HS-27A (cell line): Measurements from ENCODE around the gene ACYP2.

Experiments used
- DNase-seq: peaks from one replicate; pipeline ENCODE4 v3.0.0-alpha.2; 2012; ENCODE audit warnings: low read depth, missing footprints

Gene ACYP2

DNA sequence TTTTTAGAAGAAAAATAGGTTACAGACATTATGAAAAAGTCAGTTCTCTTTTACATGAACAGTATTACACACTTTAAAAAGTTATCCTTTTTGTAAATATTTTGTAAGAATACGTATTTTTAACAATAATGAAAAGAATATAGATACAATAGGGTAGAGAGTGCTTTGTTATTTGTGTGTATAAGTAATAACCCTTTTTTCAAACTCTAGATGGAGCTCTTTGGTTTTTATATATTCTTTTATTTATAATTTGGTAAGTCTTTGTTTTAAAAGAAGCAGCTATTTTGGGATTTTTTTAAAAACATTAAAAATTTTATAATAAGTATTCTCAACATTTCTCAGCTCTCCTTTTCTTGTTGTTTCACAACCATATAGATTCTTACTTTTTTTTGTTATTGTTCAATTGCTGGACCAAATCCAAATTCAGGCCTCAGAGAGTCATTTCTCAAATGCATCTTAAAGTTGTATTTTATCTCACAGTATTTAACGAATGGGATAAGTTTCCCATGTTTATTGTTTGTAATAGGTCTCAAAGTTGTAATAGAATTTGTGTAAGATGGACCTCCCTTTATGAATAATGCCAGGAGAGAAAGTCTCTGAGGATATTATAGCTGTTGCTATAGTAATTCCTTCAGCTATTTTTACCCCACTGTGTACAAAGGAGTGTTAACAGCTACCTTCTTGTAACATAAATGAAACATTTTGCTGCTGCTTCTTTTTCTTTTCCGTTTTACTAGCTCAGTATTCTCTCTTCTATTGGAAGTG, 46.4 kb downstream of the ACYP2 start:
- no peak for DNase-seq

DNA sequence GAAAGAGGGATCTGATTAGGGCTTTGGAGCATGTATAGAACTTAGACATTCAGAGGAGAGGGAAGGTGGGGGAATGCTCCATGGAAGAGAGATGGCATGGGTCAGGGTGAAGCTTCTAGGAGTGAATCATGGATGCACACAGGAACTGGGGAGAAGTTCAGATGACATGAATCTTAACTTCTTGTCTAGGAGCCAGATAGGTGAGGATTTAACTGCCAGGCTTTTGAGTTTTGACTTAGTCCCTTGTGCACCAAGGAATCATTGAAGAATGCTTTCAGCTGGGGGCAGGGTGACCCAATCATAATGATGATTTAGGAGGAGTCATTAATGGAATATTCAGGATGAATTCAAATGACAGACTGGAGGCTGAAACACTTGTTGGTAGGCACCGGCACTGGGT, 48.7 kb downstream of the ACYP2 start:
- no peak for DNase-seq

DNA sequence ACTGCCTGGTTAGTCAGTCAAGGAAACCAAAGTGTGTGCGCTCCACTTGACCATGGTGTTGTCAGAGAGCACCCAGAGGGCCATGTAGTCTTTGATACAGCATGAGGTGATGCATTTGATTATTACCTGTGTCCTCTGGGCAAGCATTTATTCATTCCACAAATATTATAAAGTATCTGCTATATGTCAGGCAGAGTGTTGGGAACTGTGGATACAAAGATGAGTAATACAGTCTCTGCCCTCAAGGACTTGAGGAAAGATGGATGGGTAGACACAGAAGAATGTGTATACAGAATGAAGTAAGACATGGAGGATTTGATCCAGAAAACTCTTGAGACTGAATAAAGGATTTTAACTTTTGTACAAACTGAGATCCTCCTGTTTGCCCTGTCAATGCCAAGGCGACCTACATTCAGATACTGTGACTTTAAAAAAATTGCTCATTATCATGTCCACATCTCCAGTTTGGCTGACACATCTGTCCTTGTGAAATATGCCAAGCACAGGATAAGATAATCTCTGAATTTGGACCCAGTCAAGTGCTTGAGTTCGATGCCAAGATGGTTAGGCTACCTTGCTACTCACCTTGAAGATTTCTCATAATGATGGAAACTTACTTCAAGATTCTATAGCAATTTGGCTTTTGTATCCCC, 50.8 kb downstream of the ACYP2 start:
- no peak for DNase-seq

DNA sequence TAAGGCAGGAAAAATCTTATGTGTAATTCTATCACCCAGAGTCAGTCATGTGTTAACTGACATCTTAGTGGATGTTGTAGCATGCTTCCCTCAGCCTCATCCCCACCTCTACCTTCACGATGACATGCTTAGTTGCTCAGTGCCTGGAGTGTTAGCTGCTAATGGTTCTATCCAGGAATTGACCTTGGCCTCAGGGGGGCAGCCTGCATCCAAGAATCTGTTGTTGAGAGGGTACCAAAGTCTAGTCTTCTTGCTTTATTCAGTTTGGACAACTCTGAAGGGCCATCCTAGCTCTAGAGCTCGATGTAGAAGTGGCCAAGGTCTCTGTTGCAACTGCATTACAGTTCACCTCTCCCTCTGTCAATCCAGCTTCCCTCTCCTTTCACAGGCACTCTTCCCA, 61.2 kb downstream of the ACYP2 start:
- DNase-seq, result peak; percentile 39

DNA sequence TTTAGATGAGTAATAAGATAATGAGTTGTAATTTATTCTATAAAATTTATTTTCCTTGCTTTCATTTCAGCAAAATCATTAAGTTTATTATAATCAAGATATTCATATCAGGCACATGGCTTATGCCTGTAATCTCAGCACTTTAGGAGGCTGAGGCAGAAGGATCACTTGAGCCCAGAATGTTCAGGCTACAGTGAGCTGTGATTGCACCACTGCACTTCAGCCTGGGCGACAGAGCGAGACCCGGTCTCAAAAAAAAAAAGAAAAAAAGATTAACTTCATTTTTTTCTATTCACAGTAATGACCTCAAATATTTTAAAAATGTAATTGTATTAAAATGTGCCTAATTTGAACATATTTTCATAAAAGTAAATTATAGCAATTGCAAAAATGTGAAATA, 67.9 kb downstream of the ACYP2 start:
- DNase-seq, result no peak

DNA sequence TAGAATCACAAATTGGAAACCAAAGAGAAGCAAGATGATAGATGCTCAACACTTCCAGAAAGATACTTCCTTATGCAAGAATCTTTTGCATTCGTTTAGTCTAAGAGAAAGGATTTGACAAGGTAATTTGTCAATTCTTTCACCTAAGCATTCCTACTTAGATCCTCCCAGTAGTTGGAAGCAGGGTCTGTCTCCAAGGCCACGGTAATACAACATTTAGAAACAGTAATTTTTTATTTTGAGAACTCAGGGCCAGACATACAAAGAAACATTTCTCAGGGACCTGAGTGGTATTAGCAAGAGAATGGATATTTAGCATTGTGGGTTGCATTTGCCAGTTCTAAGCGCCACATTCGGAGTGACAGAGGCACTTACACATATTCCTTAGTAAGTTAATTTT, 68.6 kb downstream of the ACYP2 start:
- DNase-seq, result no peak

DNA sequence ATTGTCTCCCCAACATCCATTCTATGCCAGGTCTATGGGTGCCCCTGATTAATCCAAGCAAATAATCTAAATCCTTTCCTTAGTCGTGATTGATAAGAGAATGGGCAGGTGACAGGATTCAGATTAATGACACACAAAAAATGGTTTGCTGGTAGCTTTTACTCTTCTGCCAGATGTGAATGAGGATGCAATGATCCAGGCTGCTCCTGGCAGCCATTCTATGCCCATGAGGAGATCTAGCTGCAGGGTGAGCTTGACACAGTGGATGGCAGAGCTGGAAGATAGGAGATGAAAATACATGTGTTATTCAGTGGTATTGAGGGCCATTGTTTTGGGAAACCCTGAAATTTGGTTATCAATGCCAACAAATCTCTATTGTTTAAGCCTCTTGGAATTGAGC, 69.7 kb downstream of the ACYP2 start:
- DNase-seq, result no peak

DNA sequence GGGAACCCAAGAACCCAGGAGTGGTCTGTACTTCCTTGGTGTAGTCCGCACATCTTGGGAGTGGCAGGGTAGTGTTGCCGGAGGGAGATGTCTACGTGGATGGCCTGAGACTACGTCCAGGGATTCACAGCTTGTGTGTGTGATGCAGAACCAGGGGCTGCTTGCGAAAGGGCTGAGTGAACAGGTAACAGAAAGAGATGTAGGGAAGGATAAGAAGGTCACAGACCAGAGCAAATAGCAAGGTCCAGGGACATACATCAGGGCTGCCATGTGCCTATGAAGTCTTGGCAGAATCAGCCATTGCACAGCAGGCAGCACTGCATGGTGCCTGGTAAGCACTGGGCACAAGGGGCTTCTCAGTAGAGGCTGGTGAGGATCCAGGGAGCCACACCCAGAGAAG, 71.9 kb downstream of the ACYP2 start:
- no peak for DNase-seq

DNA sequence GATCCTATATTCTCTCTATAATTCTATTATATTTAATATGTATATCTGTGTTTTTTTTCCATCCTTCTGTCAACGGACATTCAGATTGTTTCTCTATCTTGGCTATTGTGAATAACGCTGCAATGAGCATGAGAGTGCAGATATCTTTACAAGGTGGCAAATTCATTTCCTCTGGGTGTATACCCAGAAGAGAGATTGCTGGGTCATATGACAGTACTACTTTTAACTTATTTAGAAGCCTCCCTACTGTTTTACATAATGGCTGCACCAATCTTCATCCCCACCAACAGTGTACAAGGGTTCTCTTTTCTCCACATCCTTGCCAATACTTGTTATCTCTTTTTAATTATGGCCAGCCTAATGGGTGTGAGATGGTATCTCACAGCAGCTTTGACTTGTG, 74.1 kb downstream of the ACYP2 start:
- no peak for DNase-seq

DNA sequence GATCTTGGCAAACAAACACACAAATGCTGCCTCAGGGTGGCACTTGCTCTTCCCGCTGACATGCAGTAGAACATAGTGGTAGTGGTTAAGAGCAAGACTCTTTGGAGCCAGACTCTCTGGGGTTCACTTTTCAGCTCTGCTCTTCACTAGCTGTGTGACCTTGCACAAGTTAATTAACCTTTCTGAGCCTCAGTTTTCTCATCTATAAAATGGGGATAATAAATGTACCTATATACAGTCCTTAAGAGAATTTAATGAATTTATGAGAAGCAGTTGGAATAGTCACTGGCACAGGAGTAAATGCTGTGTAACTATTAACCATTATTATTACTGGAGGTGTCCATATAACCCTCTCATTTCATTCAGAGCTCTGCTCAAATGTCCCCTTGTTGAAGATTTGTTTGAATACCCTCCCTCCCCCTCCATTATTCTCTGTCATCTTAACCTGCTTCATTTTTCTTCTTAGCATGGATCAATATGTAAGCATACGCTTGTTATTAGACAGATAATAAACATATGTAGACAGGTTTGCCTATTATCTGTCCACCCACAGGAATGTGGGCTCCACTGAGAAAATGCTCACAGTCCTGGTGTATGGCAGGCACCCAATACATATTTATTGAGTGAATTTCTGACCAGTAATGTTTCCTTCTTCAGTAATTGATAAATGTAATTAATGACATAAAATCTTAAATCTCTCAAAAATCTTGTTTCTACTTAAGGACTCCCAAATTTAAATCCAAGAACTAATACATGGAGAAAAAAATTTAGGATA, 76.1 kb downstream of the ACYP2 start:
- DNase-seq, result no peak

DNA sequence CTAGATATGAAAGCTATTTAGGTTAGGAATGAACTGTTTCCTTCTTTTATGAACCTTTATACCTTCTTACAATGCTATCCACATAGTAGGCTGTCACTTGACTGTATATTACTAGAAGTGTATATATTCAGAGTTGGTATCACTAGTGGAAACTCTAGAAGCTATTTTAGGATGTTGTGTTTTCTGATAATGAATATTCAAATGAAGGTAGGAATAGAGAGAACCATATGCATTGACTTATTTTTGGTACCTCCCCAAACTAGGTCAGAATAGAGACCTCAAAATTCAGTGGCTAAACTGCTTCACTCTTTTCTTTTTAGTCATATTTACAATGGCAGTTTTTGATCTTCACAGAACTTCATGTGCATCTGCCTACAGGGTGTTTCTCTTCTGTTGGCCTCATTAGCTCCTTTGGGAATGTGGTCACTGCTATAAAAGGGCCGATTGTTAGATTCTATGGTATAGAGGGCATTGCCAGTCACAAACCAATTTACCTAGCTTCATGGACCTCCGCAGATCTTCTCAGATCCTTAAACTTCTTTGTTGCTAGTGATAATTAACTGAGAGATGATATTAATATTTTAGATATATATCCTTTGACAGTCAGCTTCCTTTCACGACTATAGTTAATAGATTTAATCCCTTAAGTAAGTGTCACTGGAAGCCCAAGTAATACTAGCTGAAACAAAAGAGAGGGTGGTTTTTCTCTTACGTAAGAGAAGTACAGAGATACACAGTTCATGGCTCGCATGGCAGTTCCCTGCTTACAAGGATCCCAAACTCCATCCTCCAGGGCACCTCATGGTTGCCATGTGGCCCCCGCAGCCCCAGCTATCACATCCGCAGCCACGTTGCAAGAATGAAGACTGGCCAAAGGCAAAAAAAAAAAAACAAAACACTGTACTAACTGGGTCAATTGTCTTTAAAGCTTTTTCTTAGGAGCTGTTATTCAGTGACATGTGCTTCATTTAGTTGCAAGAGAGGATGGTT, 79.6 kb downstream of the ACYP2 start:
- no peak for DNase-seq

DNA sequence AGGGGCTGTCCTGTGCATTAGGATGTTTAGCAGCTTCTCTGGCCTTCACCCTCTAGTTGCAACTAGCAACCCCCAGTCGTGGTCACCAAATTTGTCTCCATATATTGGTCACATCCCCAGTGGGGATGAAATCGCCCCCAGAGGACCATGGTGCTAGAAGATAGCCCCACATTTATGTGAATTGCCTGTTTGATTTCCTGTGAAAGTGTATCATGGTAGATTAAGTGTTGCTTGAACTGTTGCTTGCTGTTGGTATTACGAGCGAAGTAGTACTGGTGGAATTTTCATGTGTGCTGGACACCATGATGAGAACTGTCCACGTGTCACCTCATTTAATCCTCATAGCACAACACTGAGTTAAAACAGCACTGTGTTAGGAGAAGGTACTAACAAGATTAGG, 81.2 kb downstream of the ACYP2 start:
- no peak for DNase-seq

DNA sequence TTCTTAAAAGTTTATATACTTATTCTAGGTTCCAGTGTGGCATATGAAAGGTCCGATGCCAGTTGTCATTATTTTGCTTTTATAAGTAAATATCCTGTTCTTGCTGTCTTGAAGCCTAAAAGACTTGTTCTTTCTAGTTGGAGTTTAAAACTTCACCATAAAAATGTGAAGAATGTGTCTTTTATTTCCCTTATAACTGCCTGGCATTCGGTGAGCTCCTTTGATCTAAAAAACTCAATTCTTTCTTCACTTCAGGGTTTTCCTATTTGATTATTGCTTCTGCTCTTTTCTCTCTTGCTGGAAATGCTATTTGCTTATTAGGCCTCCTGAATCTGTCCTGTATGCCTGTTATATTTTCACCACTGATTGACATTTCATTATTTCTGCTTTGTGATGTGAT, 89.1 kb downstream of the ACYP2 start:
- no peak for DNase-seq

DNA sequence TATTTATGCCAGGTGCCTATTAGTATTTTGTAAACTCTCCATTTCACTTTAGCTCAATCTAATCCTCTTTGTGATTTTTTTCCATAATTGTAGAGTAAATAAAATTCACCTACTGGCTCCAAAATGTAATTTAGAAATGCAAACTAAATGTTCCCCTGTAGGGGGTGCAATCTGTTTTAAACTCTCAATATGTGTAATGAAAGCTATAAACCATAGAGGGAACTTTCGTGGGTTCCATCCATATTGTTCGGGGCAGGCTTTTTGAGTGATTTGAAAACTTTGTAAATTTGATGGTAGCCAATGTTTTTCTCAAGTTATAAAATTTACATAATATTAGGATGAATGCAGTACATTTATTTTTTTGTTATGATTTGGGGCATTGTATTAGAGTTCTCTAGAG, 91.2 kb downstream of the ACYP2 start:
- DNase-seq, result no peak

DNA sequence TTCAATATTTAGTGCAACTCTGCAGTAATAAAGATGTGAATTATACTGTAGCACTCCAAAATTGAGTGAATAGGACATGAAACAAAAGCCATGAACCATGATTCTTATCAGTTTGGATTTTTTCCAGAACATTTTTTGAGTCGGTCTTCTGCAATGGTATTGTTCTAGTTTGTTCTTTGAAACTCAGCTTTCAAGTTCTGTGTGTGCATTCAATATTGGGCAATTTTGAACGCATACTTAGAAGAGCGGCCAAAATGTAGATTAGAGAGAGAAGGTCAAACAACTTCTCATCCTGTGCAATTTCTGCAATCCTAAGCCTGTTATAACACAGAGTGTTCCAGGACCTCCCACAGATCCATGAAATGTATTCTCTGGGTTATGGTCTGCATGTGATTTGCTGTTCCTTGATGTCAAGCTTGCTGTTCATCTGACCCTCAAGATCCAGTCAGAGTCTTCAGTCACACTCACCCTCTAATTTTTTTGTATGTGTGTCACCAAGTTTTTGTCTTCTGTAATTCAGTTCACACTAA, 92.3 kb downstream of the ACYP2 start:
- DNase-seq, result no peak

DNA sequence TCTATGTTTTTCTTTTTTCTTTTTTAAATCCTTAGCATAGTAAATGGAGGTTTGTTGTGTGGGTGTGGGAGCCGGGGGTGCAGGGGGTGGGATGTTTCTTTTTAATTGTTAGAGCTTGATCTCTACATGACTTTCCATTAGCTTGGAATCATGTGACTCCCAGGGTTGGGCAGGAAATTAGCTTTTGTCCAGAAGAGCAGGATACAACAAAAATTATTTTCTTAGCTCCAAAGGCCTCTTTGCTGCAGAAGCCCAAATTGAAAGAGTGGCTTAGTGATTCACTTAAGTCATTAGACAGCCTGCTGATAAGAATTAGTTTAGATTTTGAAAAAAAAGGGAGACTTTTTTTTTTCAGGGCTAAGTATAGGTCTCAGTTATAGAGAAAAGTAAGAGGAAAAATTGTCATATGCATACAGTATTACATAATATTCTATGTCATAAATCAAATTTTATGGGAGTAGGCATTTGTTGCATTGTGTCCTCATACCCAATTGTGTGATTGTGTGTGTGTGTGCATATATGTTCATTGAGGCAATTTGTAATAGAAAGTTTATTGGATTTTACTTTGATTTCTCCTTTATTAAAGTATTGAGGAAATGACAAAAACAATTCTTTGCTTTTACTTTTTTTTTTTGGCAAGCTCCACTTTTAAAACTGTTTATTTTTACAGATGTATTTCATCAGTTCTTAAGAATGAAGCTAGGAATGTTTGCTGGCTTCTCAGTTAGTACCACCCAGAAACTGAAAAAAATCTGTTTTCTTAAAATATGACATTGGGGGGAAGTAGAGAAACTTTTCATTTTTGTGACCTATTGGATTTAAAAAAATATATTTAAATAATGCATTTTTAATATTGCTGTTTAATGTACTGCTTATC, 93.2 kb downstream of the ACYP2 start:
- DNase-seq, result no peak

DNA sequence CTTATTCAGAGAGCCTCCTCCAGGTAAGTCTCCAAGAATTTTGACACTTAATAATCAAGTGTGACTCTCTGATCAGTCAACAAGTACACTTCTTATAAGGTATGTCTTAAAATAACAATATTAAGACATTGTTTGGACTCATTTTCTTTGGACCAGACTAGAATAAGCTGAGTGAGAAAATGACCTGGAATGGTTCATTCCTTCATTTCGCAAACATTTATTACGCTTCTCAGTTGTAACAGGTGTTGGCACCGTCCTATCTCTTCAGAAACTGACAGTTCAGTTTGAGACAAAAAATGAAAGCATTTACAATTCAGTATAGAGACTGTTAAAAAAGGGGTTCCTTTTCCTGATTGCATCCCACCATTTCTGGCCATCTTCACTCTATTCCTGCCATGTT, 94.0 kb downstream of the ACYP2 start:
- no peak for DNase-seq

DNA sequence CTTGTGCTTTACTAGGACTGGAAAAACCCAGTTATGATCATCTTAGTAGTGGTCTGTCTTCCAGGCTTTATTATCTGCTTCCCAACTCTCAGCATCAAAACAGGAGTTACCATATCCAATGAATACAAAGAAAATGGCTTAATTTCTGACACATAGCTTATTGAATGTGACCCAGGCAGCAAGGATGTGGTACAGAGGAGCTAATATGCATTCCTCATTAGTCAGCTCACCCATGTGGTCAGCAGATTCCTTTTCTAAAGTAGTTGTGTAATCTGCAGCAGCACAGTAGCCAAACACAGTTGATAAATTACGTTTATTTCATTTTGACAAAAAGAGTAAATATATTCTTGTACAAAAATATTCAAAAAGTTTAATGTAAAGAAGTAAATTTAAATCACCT, 97.0 kb downstream of the ACYP2 start:
- peak; percentile 74 for DNase-seq

DNA sequence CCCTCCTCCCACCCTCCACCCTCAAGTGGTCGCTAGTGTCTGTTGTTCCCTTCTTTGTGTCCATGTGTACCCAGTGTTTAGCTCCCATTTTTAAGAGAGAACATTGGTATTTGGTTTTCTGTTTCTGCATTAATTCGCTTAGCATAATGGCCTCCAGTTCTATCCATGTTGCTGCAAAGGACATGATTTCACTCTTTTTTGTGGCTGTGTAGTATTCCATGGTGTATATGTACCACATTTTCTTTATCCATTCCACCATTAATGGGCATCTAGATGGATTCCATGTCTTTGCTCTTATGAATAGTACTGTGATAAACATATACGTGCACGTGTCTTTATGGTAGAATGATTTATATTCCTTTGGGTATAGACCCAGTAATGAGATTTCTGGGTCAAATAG, 97.7 kb downstream of the ACYP2 start:
- DNase-seq, result no peak

DNA sequence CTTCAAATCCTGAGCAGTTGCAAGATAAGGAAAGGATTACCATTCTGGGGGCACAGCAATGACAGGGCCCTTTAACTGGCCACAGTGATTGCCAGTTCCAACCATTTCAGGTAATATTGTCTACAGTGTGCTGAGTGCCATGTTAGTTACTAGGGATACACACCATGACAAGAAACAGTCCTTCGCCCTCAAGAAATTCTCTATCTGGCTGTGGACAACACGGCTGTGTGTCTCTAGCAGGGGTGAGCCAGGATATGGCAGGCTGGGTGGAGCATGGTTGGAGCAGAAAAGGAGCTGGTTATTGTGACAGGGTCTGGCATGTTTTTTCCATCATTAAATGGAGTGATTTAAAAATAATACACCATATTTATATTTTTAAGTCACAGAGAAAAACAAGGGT, 109.6 kb downstream of the ACYP2 start:
- DNase-seq, result no peak

DNA sequence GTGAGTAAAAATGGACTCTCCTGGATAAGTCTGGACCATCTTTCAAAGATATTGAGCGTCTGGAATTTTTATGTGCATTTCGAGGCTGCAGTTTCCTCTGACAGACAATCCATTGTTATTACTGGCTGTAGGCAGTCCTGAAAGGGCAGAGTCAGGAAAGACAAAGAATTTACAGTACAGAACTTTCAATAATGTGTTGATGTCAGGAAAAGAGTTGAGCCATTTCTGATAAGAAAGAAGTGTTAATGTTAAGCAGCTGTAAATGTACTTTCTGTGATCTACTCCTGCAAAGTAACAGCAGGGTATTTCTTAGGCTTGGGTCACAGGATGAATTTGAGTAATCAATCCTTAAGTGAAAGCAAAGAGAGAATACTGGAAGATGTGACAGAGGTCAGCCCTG, 110.8 kb downstream of the ACYP2 start:
- no peak for DNase-seq
